HepG2 (cell line): ENCODE measurements around the gene CAD. TPM values are rescaled to one million over a fixed set of nuclear protein-coding genes. Genes with fewer than 3 reads are reported as not detected.

Experiments used
- AHDC1 ChIP-seq: sonication (generic); formaldehyde crosslinking; IDR thresholded peaks from 2 replicates; pipeline ENCODE4 v1.5.1; 2020; ENCODE audit warnings: mild to moderate bottlenecking, missing genetic modification reagents, borderline replicate concordance
- CREB3 ChIP-seq: sonication (generic); formaldehyde crosslinking; IDR thresholded peaks from 2 replicates; pipeline ENCODE4 v1.5.0; 2020; ENCODE audit warnings: missing genetic modification reagents
- KDM5B ChIP-seq: sonication (generic); formaldehyde crosslinking; IDR thresholded peaks from 2 replicates; pipeline ENCODE4 v1.4.0; 2020; ENCODE audit warnings: missing genetic modification reagents, mild to moderate bottlenecking, borderline replicate concordance
- MXD4 ChIP-seq: IDR thresholded peaks from 2 replicates; pipeline ENCODE4 v1.6.1; 2016; ENCODE audit warnings: mild to moderate bottlenecking, missing biosample characterization, missing genetic modification reagents
- RFX1 ChIP-seq: fragments of 450-650 bp; IDR thresholded peaks from 2 replicates; pipeline ENCODE4 v1.6.1; 2017
- THRA ChIP-seq: sonication (generic); formaldehyde crosslinking; IDR thresholded peaks from 2 replicates; pipeline ENCODE4 v1.4.0; 2020; ENCODE audit warnings: missing genetic modification reagents, borderline replicate concordance
- U2AF1 ChIP-seq: fragments of 200-400 bp; formaldehyde crosslinking; optimal IDR thresholded peaks from 2 replicates; pipeline ENCODE3; 2017; ENCODE audit warnings: mild to moderate bottlenecking, low read depth, low read length
- ZBTB40 ChIP-seq, 2 experiments: fragments of 450-650 bp in 1 of 2; sonication (generic) in 1 of 2; formaldehyde crosslinking in 1 of 2; IDR thresholded peaks; 2 replicates each; pipeline versions ENCODE4 v1.6.1 to v1.8.0; 2016 to 2022; ENCODE audit warnings: antibody characterized with exemption in 1 of 2, mild to moderate bottlenecking in 1 of 2, missing genetic modification reagents in 1 of 2
- ZNF720 ChIP-seq: sonication (generic); formaldehyde crosslinking; IDR thresholded peaks from 2 replicates; pipeline ENCODE4 v1.4.0; 2020; ENCODE audit warnings: missing genetic modification reagents
- polyA plus RNA-seq, 8 experiments: library from polyadenylated mRNA; depleted of rRNA in 3 of 8; stranded (reverse) in 7 of 8; unstranded in 1 of 8; fragments of >200 nt; fragmentation: Illumina TruSeq in 4 of 8; extraction: Trizol in 4 of 8; gene quantifications; 2 replicates each; pipeline versions ENCODE4 v1.2.1 to v1.2.3, GENCODE V29; 2011 to 2016; ENCODE audit warnings: low read depth in 4 of 8, missing spikeins in 1 of 8, mixed read lengths in 1 of 8; ENCODE audit not compliant: insufficient read depth in 1 of 8
- total RNA-seq, 5 experiments: library from RNA; depleted of rRNA; stranded (reverse); fragments of >200 nt; fragmentation: Illumina TruSeq; extraction: Trizol; gene quantifications; 2 replicates each; pipeline ENCODE4 v1.2.3, GENCODE V29; 2016; ENCODE audit warnings: low read depth in 1 of 5

The CAD gene
- total and polyA plus RNA-seq, 2 of the 13 experiments (the other 11 are each of a cell fraction or from before 2014, with no cell fraction given) = 21.7 to 37.0 TPM

- TF ChIP-seq ZBTB40 (IDR thresholded peaks at IDR 0.05) = no peak
- TF ChIP-seq ZBTB40 (CRISPR knock-in tag; IDR thresholded peaks at IDR 0.05) = 0 out of 2 replicates have a peak, but pooled peaks have one; percentile 6
- TF ChIP-seq RFX1 = no peak
- no peak for TF ChIP-seq AHDC1 (CRISPR knock-in tag)
- TF ChIP-seq CREB3 (CRISPR knock-in tag) = no peak
- TF ChIP-seq KDM5B (CRISPR knock-in tag) = no peak
- no peak for TF ChIP-seq U2AF1
- peak; percentile 41; the same call in 1 of the 2 replicates for TF ChIP-seq THRA (CRISPR knock-in tag)
- TF ChIP-seq ZNF720 (CRISPR knock-in tag) = no peak
- TF ChIP-seq MXD4 (CRISPR knock-in tag) = 0 out of 2 replicates have a peak, but pooled peaks have one; percentile 27
Measured at GRCh38 chr2:27209621-27210401, 7.4 kb upstream of the CAD start (continued).
